KOPT-K1 (cell line): ENCODE measurements around the gene ARPP19.

ENCODE experiments used
- H3K27ac ChIP-seq: fragments of 200-600 bp; sonication (generic); 2 replicates; pipeline ENCODE4 v1.5.1; 2016; ENCODE audit warnings: antibody characterized with exemption, mild to moderate bottlenecking, low read depth, low read length; ENCODE audit not compliant: poor library complexity, severe bottlenecking
- H3K36me3 ChIP-seq: fragments of 200-600 bp; sonication (generic); 2 replicates; pipeline ENCODE4 v1.5.1; 2017; ENCODE audit warnings: antibody characterized with exemption, mild to moderate bottlenecking, low read length, moderate library complexity; ENCODE audit not compliant: insufficient read depth
- H3K9me3 ChIP-seq: fragments of 200-600 bp; sonication (generic); 2 replicates; pipeline ENCODE4 v1.5.1; 2017; ENCODE audit warnings: antibody characterized with exemption, low read length, mild to moderate bottlenecking; ENCODE audit not compliant: insufficient read depth, poor library complexity, severe bottlenecking

The ARPP19 gene

DNA sequence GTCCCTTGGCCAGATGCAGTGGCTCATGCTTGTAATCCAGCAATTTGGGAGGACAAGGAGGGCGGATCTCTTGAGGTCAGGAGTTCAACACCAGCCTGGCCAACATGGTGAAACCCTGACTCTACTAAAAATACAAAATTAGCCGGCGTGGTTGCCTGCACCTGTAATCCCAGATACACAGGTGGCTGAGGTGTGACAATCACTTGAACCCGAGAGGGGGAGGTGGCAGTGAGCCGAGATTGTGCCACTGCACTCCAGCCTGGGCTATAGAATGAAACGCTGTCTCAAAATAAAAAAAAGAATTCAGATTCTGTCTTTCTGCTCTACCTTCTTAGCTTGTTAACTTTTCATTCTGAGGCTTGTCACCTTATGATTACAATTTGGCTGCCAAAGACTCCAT is 62.3 kb downstream of the ARPP19 start:
- no peak overlapping the region for H3K27ac ChIP-seq

DNA sequence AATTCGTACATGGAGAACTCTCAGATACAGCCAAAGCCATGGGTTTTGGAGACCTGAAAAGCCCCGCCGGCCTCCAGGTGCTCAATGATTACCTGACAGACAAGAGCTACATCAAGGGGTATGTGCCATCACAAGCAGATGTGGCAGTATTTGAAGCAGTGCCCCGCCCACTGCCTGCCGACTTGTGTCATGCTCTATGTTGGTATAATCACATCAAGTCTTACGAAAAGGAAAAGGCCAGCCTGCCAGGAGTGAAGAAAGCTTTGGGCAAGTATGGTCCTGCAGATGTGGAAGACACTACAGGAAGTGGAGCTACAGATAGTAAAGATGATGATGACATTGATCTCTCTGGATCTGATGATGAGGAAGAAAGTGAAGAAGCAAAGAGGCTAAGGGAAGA is 63.7 kb downstream of the ARPP19 start:
- no peaks in the 10 kb centered on the region for H3K9me3 ChIP-seq
- H3K36me3 ChIP-seq, result no peaks in the 10 kb centered on the region
- H3K27ac ChIP-seq, result no peak overlapping the region

More for the DNA sequence above, 62.3 kb downstream of the ARPP19 start:
- H3K36me3 ChIP-seq, result no peaks in the 10 kb centered on the region
- no peaks in the 10 kb centered on the region for H3K9me3 ChIP-seq

GRCh38 chr15:52503788-52504496 is 64.9 kb downstream of the ARPP19 start:
- no peaks in the 10 kb centered on the region for H3K9me3 ChIP-seq
- H3K27ac ChIP-seq, result no peak overlapping the region
- H3K36me3 ChIP-seq, result no peaks in the 10 kb centered on the region

DNA sequence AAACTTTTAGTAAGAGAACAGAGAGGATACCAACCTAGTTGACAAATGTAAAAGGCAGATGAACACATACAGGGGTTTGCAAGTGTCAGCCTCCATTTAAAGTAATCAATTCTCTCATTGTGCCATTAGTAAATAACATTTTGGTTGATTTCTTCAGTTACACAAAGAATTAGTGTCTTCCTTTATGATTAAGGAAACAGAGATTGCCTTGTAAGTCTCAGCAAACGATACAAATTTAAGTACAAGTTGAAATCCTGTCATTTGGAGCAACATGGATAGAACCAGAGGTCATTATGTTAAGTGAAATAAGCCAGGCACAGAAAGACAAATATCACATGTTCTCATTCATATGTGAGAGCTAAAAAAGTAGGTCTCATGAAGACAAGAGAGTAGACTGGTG is 66.2 kb downstream of the ARPP19 start:
- no peak overlapping the region for H3K27ac ChIP-seq
- H3K36me3 ChIP-seq, result no peaks in the 10 kb centered on the region
- no peaks in the 10 kb centered on the region for H3K9me3 ChIP-seq

DNA sequence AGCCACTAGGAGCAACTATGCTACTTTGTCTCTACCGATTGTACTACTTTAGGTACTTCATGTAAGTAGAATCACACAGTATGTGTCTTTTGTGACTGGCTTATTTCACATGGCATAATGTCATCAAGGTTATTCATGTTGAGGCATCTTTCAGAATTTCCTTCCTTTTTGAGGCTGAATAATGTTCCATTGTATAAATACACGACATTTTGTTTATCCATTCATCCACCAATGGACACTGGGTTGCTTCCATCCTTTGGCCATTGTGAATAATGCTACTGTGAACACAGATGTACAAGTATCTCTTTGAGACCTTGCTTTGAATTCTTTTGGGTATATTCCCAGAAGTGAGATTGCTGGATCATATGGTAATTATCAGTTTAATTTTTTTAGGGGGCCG is 69.3 kb downstream of the ARPP19 start:
- Histone ChIP-seq H3K27ac (no peak overlapping the region), H3K36me3 (no peaks in the 10 kb centered on the region), H3K9me3 (no peaks in the 10 kb centered on the region)

GRCh38 chr15:52498706-52499105 is 70.1 kb downstream of the ARPP19 start:
- no peaks in the 10 kb centered on the region for H3K9me3 ChIP-seq
- no peak overlapping the region for H3K27ac ChIP-seq
- H3K36me3 ChIP-seq, result no peaks in the 10 kb centered on the region
